ENCODE measurements around the gene ITGA5. TPM values are rescaled to one million over a fixed set of nuclear protein-coding genes. Genes with fewer than 3 reads are reported as not detected.
A peak's percentile ranks its signal among the peaks of the same experiment; 100 is the strongest.

Gene ITGA5
- total RNA-seq, 1 experiment from 2014 or later, result 49.7 TPM

GRCh38 chr12:54359762-54360351 lies 59.2 kb downstream of the ITGA5 start:
- Histone ChIP-seq H3K9me3 (ENCODE audit: control insufficient read depth in 1 of 2, insufficient read depth in 1 of 2, low read depth in 1 of 2, low read length in 2 of 2) (no peaks in the 10 kb centered on the region), H3K27me3 (ENCODE audit: insufficient read depth, low read length) (no peaks in the 10 kb centered on the region), H3K27ac (ENCODE audit: low read depth, low read length) (peak overlapping the region; percentile 54), H3K9me2 (ENCODE audit: insufficient read depth) (no peaks in the 10 kb centered on the region), H3K79me2 (ENCODE audit: insufficient read depth, low read length) (no peaks in the 10 kb centered on the region), H3K9ac (ENCODE audit: low read length) (peak overlapping the region; percentile 76), H2AFZ (ENCODE audit: low read depth, low read length, poor library complexity, severe bottlenecking) (no peak overlapping the region), H3K4me3 (replicated peaks in 1 of 2; ENCODE audit: low read depth in 1 of 2, low read length in 2 of 2) (peak overlapping the region; percentile 41 to 68), H3K4me1 (ENCODE audit: control insufficient read depth in 1 of 2, insufficient read depth in 2 of 2, low read length in 2 of 2) (peaks cover 26 to 36% of the 10 kb centered on the region in 2 experiments), H4K20me1 (ENCODE audit: insufficient read depth) (no peaks in the 10 kb centered on the region), H3K4me2 (ENCODE audit: low read length) (peak overlapping the region; percentile 97), H3K36me3 (ENCODE audit: control insufficient read depth in 1 of 2, insufficient read depth in 2 of 2, low read length in 2 of 2) (no peaks in the 10 kb centered on the region)
- DNase-seq (ENCODE audit: low read depth, low spot score) (no peak), ATAC-seq (no peak)
- RAD21 ChIA-PET (ENCODE audit: low non-redundant PET in 1 of 2, low total read pairs in 2 of 2, uncharacterized antibody in 2 of 2, unreplicated experiment in 2 of 2), result interaction anchor here (0.6 to 1.4 kb wide), 6 partner anchors 35 to 140 kb away, joined by 3 to 5 read pairs (median 4); partner anchors contain the start of gene COPZ1 (in 1 of the 2)
- CTCF ChIA-PET, result interaction anchor here (0.7 to 3.3 kb wide), 22 partner anchors 8 to 343 kb away, joined by 3 to 27 read pairs (median 6); partner anchors contain the start of gene COPZ1
- BruUV-seq (replicated peaks), result no TSS peak
- TF ChIP-seq CTCF (IDR thresholded peaks at IDR 0.05 in 2 of 3, conservative IDR thresholded peaks at IDR 0.05 in 1 of 3; ENCODE audit: borderline replicate concordance in 1 of 3, insufficient read depth in 1 of 3, low read depth in 2 of 3, low read length in 2 of 3), result no peak
- TF ChIP-seq JUND (IDR thresholded peaks at IDR 0.05), result no peak
- TF ChIP-seq POLR2AphosphoS5 (IDR thresholded peaks at IDR 0.05; ENCODE audit: low read depth, low read length), result no peak; the same call in 1 of the 2 replicates
- TF ChIP-seq SIN3A (IDR thresholded peaks at IDR 0.05; ENCODE audit: low read depth), result no peak
- TF ChIP-seq CBX3 (IDR thresholded peaks at IDR 0.05; ENCODE audit: low read depth), result peak; percentile 47; the same call in 1 of the 2 replicates
- POLR2A ChIA-PET, result interaction anchor here (0.8 to 2.1 kb wide), 9 partner anchors 11 to 328 kb away, joined by 3 to 14 read pairs (median 6); partner anchors contain the start of genes CBX5, COPZ1 and HNRNPA1
- intact Hi-C loops (cut with micrococcal nuclease), result loop anchor here (1.0 to 5.0 kb wide), 5 partner anchors 33 to 140 kb away; partner anchors contain the start of gene COPZ1
